IMR-90 (cell line): Measurements from ENCODE around the gene CACNG7. TPM values are rescaled to one million over a fixed set of nuclear protein-coding genes. Genes with fewer than 3 reads are reported as not detected.

Source experiments
- ATAC-seq: fragments of 200-7000 bp; cut with Tn5 transposase; 2 replicates; pipeline ENCODE4 v1.9.1; 2020; ENCODE audit warnings: low read depth, mild to moderate bottlenecking, moderate library complexity
- BruUV-seq: library from RNA; stranded (reverse); fragments of 400-500 nt; replicated peaks from 2 replicates; lab custom pipeline; 2021; lab: Mats Ljungman, UMichigan
- CTCF ChIA-PET: fragments of 300-600 bp; formaldehyde crosslinking; extraction: SDS; loops from one replicate; lab custom pipeline; 2021; ENCODE audit warnings: antibody characterized with exemption; lab: Yijun Ruan, JAX
- POLR2A ChIA-PET: fragments of 300-600 bp; sonication (Branson Sonifier 250); formaldehyde crosslinking; loops from one replicate; lab custom pipeline; 2022; ENCODE audit warnings: antibody characterized with exemption; ENCODE audit not compliant: unreplicated experiment; lab: Charles Lee
- DNase-seq: peaks from one replicate; pipeline ENCODE4 v3.0.0; 2013
- H2AFZ ChIP-seq: replicated peaks from 2 replicates; pipeline ENCODE3; 2013; ENCODE audit warnings: low read length, mild to moderate bottlenecking; ENCODE audit not compliant: poor library complexity
- H2AK5ac ChIP-seq: 2 replicates; pipeline ENCODE4 v1.6.1; 2013; ENCODE audit warnings: low read depth, low read length, inconsistent platforms
- H2AK9ac ChIP-seq: replicated peaks from 2 replicates; pipeline ENCODE3; 2013; ENCODE audit warnings: mild to moderate bottlenecking, low read depth, low read length, moderate library complexity; ENCODE audit not compliant: poor library complexity
- H2BK120ac ChIP-seq: 2 replicates; pipeline ENCODE4 v1.6.1; 2013; ENCODE audit warnings: low read depth, low read length, inconsistent platforms
- H2BK15ac ChIP-seq: 3 replicates; pipeline ENCODE4 v1.6.1; 2013; ENCODE audit warnings: low read depth, low read length, inconsistent platforms
- H2BK20ac ChIP-seq: 2 replicates; pipeline ENCODE4 v1.6.1; 2013; ENCODE audit warnings: low read depth, mild to moderate bottlenecking, inconsistent platforms, low read length, moderate library complexity
- H2BK5ac ChIP-seq: 2 replicates; pipeline ENCODE4 v1.6.1; 2013; ENCODE audit warnings: mild to moderate bottlenecking, low read depth, low read length, inconsistent platforms; ENCODE audit not compliant: poor library complexity, severe bottlenecking
- H3K14ac ChIP-seq: replicated peaks from 2 replicates; pipeline ENCODE4 v1.6.1; 2013; ENCODE audit warnings: low read depth, low read length, inconsistent platforms
- H3K18ac ChIP-seq: 2 replicates; pipeline ENCODE4 v1.6.1; 2013; ENCODE audit warnings: low read depth, low read length, control low read depth
- H3K23ac ChIP-seq: 2 replicates; pipeline ENCODE4 v1.6.1; 2013; ENCODE audit warnings: low read depth, low read length, inconsistent platforms
- H3K27ac ChIP-seq: 2 replicates; pipeline ENCODE4 v1.5.1; 2013; ENCODE audit warnings: mild to moderate bottlenecking, control low read depth, low read length; ENCODE audit not compliant: insufficient read depth
- H3K27me3 ChIP-seq: 2 replicates; pipeline ENCODE4 v1.6.1; 2013; ENCODE audit warnings: low read length; ENCODE audit not compliant: control insufficient read depth, insufficient read depth
- H3K36me3 ChIP-seq: 2 replicates; pipeline ENCODE4 v1.6.1; 2013; ENCODE audit warnings: low read length, mixed read lengths; ENCODE audit not compliant: control insufficient read depth, insufficient read depth
- H3K4ac ChIP-seq: 2 replicates; pipeline ENCODE4 v1.6.1; 2013; ENCODE audit warnings: low read depth, low read length, inconsistent platforms
- H3K4me1 ChIP-seq: 2 replicates; pipeline ENCODE4 v1.6.1; 2013; ENCODE audit warnings: low read length, mixed read lengths; ENCODE audit not compliant: control insufficient read depth, insufficient read depth
- H3K4me2 ChIP-seq: 2 replicates; pipeline ENCODE4 v1.6.1; 2013; ENCODE audit warnings: low read depth, mild to moderate bottlenecking, control low read depth, low read length, moderate library complexity
- H3K4me3 ChIP-seq: 2 replicates; pipeline ENCODE4 v1.5.1; 2013; ENCODE audit warnings: low read depth, mild to moderate bottlenecking, control low read depth, low read length, moderate library complexity; ENCODE audit not compliant: insufficient read depth
- H3K56ac ChIP-seq: 2 replicates; pipeline ENCODE4 v1.6.1; 2013; ENCODE audit warnings: low read length, inconsistent platforms; ENCODE audit not compliant: insufficient read depth; ENCODE audit errors: extremely low read depth
- H3K79me1 ChIP-seq, 2 experiments: 2 replicates each; pipeline ENCODE4 v1.6.1; 2013; ENCODE audit warnings: low read length in 2 of 2, inconsistent platforms in 1 of 2, low read depth in 1 of 2
- H3K9ac ChIP-seq: 2 replicates; pipeline ENCODE4 v1.6.1; 2013; ENCODE audit warnings: low read depth, low read length, control low read depth
- H3K9me1 ChIP-seq: 2 replicates; pipeline ENCODE4 v1.6.1; 2013; ENCODE audit warnings: low read length, inconsistent platforms; ENCODE audit not compliant: insufficient read depth
- H3K9me3 ChIP-seq: 2 replicates; pipeline ENCODE4 v1.6.1; 2013; ENCODE audit warnings: low read length; ENCODE audit not compliant: control insufficient read depth, insufficient read depth
- H4K20me1 ChIP-seq: 2 replicates; pipeline ENCODE4 v1.6.1; 2013; ENCODE audit warnings: low read length, inconsistent platforms; ENCODE audit not compliant: insufficient read depth
- H4K5ac ChIP-seq: 2 replicates; pipeline ENCODE4 v1.6.1; 2013; ENCODE audit warnings: mild to moderate bottlenecking, low read depth, low read length, control low read depth
- H4K8ac ChIP-seq, 2 experiments: 2 replicates each; pipeline ENCODE4 v1.6.1; 2013; ENCODE audit warnings: low read depth in 2 of 2, low read length in 2 of 2, control low read depth in 1 of 2, inconsistent platforms in 1 of 2
- H4K91ac ChIP-seq: 2 replicates; pipeline ENCODE4 v1.6.1; 2013; ENCODE audit warnings: low read depth, low read length, inconsistent platforms; ENCODE audit not compliant: insufficient read depth
- BHLHE40 ChIP-seq: fragments of 150-350 bp; IDR thresholded peaks from 2 replicates; pipeline ENCODE4 v1.6.1; 2016; ENCODE audit warnings: mild to moderate bottlenecking, low read depth, low read length
- CEBPB ChIP-seq: IDR thresholded peaks from 2 replicates; pipeline ENCODE4 v1.6.1; 2012; ENCODE audit warnings: low read depth, low read length, improper control_type of control experiment
- CHD1 ChIP-seq: IDR thresholded peaks from 2 replicates; pipeline ENCODE4 v1.6.1; 2012; ENCODE audit warnings: low read depth, low read length, improper control_type of control experiment
- FOS ChIP-seq: fragments of 150-350 bp; IDR thresholded peaks from 2 replicates; pipeline ENCODE4 v1.6.1; 2016; ENCODE audit warnings: low read depth, low read length
- MAFK ChIP-seq: IDR thresholded peaks from 2 replicates; pipeline ENCODE4 v1.6.1; 2012; ENCODE audit warnings: low read depth, low read length, improper control_type of control experiment
- MAZ ChIP-seq: IDR thresholded peaks from 2 replicates; pipeline ENCODE4 v1.6.1; 2012; ENCODE audit warnings: low read depth, mild to moderate bottlenecking, low read length, improper control_type of control experiment, moderate library complexity, borderline replicate concordance
- MXI1 ChIP-seq: IDR thresholded peaks from 2 replicates; pipeline ENCODE4 v1.6.1; 2012; ENCODE audit warnings: low read depth, mild to moderate bottlenecking, low read length, moderate library complexity, borderline replicate concordance
- NFE2L2 ChIP-seq: fragments of 150-350 bp; IDR thresholded peaks from 2 replicates; pipeline ENCODE4 v1.6.1; 2016; ENCODE audit warnings: low read depth, mild to moderate bottlenecking, low read length
- POLR2A ChIP-seq: IDR thresholded peaks from 2 replicates; pipeline ENCODE4 v1.6.1; 2012; ENCODE audit warnings: mild to moderate bottlenecking, low read depth, low read length
- RAD21 ChIP-seq: IDR thresholded peaks from 2 replicates; pipeline ENCODE4 v1.6.1; 2012; ENCODE audit warnings: low read length, improper control_type of control experiment
- RCOR1 ChIP-seq: IDR thresholded peaks from 2 replicates; pipeline ENCODE4 v1.6.1; 2012; ENCODE audit warnings: mild to moderate bottlenecking, low read length, improper control_type of control experiment; ENCODE audit not compliant: insufficient replicate concordance
- RFX5 ChIP-seq: IDR thresholded peaks from 2 replicates; pipeline ENCODE4 v1.8.0; 2012; ENCODE audit warnings: low read depth, mild to moderate bottlenecking, low read length, moderate library complexity
- SMC3 ChIP-seq: fragments of 150-350 bp; IDR thresholded peaks from 2 replicates; pipeline ENCODE4 v1.6.1; 2016; ENCODE audit warnings: low read depth, mild to moderate bottlenecking, antibody characterized with exemption, low read length, moderate library complexity
- WGBS, 2 experiments: methylation state at CpG; one replicate each; pipeline versions ENCODE4 v1.1.5 to v1.1.7; 2013; ENCODE audit warnings: missing lambda C conversion rate in 2 of 2; ENCODE audit not compliant: insufficient read length in 1 of 2; ENCODE audit errors: extremely low coverage in 2 of 2; 5-methylcytosine and 5-hydroxymethylcytosine counted together
- dilution Hi-C: fragments of 300-500 bp; cut with HindIII; formaldehyde crosslinking; loops from one replicate; pipeline ENCODE4 v1.14.3; 2018; ENCODE audit warnings: low sequenced_read_pairs; ENCODE audit not compliant: unreplicated experiment
- in situ Hi-C: fragments of 300-500 bp; cut with MboI; formaldehyde crosslinking; loops from 3 replicates; pipeline ENCODE4 v1.14.3; 2019; ENCODE audit warnings: low sequenced_read_pairs, inconsistent platforms, mixed read lengths
- intact Hi-C: fragments of 100-400 bp; cut with micrococcal nuclease; formaldehyde crosslinking; loops from 2 replicates; pipeline ENCODE4 v1.10.0; 2022
- polyA plus RNA-seq, 3 experiments: library from polyadenylated mRNA; depleted of rRNA; stranded (reverse); fragments of >200 nt; gene quantifications; 2 replicates each; pipeline ENCODE4 v1.2.3, GENCODE V29; 2012; ENCODE audit warnings: low replicate concordance in 1 of 3
- total RNA-seq: library from RNA; depleted of rRNA; stranded (reverse); fragments of >200 nt; gene quantifications from 2 replicates; pipeline ENCODE4 v1.2.3, GENCODE V29; 2012
- TF ChIP-seq, protein P1 (sequence below): fragments of 150-350 bp; IDR thresholded peaks from 2 replicates; pipeline ENCODE4 v1.6.1; 2017; ENCODE audit warnings: mild to moderate bottlenecking, antibody characterized with exemption, low read length, low read depth
- TF ChIP-seq, protein P2 (sequence below): conservative IDR thresholded peaks from 2 replicates; pipeline ENCODE4 v1.5.1; 2012; ENCODE audit warnings: mild to moderate bottlenecking, low read depth, low read length, improper control_type of control experiment

Gene CACNG7
- total and polyA plus RNA-seq, 2 of the 4 experiments (the other 2 are of a cell fraction): 0.36 to 6.7 TPM

DNA sequence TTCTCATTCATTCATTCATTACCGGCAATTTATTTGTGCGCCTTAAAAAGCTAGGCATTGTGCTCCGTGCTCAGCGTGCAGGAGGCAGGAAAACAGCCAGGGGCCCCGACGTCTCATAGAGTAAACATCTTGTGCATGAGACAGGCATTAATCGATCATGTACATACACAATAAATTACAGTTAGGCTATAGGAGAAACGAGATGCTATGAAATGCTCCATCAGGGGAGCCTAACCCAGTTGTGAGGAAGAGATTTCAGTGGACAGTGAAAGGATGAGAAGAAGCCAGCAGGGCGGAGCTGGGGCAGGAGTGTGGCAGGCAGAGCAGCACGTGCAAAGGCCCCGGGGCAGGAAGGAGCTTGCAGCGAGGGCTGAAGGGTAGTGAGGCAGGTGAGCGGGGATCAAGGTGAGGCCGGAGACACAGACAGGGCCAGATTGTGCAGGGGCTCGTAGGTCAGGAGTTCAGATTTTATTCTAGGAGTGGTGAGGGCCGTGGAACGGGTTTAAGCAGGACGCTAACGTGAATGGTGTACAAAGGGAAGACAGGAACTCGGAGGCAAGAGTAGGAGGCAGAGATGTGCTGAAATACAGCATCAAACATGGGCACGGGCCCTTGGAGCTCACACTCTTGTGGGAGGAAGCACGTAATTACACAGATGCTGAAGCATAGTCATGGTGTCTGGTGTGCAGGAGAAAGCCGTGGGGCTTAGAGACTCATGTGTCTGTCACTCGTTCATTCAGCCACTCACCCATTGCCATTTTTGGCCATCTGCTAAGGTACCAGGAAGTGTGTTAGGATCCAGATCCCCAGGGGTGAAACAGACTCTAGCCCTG lies 74.6 kb downstream of the CACNG7 start (continued):
- TF ChIP-seq RAD21: no peak

DNA sequence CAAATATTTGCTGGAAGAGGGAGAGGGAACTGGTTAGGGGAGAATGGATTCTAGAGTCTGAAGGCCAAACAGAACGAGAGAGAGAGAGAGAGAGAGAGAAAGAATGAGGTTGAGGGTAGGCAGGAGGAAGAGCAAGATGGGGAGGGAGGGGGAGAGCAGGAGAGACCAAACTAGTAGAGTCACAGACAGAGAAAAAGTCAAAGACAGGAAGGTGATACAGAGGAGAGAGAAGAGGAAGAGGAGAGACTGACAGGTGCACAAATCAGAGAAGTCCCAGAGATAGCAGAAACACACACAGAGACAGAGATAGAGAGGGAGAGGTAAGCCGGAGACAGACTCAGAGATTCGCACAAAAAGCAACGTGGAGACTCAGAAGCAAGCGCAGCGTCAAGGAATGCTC lies 76.8 kb downstream of the CACNG7 start:
- H3K9me1 ChIP-seq: no peaks in the 10 kb centered on the region
- H4K8ac ChIP-seq: no peak overlapping the region
- in situ Hi-C loops (no loop called here), dilution Hi-C loops (no loop called here), intact Hi-C loops (no loop called here)
- no CpG with 5 or more reads among the region's 6 CpGs for WGBS, 2 experiments
- no peaks in the 10 kb centered on the region for H3K9me3 ChIP-seq
- TF ChIP-seq SMC3: no peak
- TF ChIP-seq, protein P1, sequence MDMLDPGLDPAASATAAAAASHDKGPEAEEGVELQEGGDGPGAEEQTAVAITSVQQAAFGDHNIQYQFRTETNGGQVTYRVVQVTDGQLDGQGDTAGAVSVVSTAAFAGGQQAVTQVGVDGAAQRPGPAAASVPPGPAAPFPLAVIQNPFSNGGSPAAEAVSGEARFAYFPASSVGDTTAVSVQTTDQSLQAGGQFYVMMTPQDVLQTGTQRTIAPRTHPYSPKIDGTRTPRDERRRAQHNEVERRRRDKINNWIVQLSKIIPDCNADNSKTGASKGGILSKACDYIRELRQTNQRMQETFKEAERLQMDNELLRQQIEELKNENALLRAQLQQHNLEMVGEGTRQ: no peak
- TF ChIP-seq RAD21: no peak
- no peak for TF ChIP-seq CEBPB
- no peak for TF ChIP-seq MAFK
- TF ChIP-seq RFX5: no peak
- TF ChIP-seq MXI1: no peak
- TF ChIP-seq, protein P2, sequence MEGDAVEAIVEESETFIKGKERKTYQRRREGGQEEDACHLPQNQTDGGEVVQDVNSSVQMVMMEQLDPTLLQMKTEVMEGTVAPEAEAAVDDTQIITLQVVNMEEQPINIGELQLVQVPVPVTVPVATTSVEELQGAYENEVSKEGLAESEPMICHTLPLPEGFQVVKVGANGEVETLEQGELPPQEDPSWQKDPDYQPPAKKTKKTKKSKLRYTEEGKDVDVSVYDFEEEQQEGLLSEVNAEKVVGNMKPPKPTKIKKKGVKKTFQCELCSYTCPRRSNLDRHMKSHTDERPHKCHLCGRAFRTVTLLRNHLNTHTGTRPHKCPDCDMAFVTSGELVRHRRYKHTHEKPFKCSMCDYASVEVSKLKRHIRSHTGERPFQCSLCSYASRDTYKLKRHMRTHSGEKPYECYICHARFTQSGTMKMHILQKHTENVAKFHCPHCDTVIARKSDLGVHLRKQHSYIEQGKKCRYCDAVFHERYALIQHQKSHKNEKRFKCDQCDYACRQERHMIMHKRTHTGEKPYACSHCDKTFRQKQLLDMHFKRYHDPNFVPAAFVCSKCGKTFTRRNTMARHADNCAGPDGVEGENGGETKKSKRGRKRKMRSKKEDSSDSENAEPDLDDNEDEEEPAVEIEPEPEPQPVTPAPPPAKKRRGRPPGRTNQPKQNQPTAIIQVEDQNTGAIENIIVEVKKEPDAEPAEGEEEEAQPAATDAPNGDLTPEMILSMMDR: no peak
- no peak for TF ChIP-seq POLR2A
- TF ChIP-seq RCOR1: no peak
- no peak for TF ChIP-seq BHLHE40
- TF ChIP-seq MAZ: no peak
- no peak for TF ChIP-seq FOS
- no peak for TF ChIP-seq CHD1
- no peak for TF ChIP-seq NFE2L2
- H2AK5ac ChIP-seq: no peak overlapping the region
- H2BK20ac ChIP-seq: no peak overlapping the region
- H3K27ac ChIP-seq: no peak overlapping the region
- H3K79me1 ChIP-seq: no peaks in the 10 kb centered on the region
- no peak overlapping the region for H3K14ac ChIP-seq
- no peak overlapping the region for H2BK15ac ChIP-seq
- H4K5ac ChIP-seq: no peak overlapping the region
- no peaks in the 10 kb centered on the region for H3K4me1 ChIP-seq
- no TSS peak for BruUV-seq
- no peak for DNase-seq
- ChIA-PET POLR2A (no interaction called here), CTCF (no interaction called here)
- no peak overlapping the region for H3K56ac ChIP-seq
- H3K27me3 ChIP-seq: peaks cover 15% of the 10 kb centered on the region; the same call in 1 of the 2 replicates
- H3K18ac ChIP-seq: no peak overlapping the region
- H3K4me2 ChIP-seq: no peak overlapping the region
- no peak for ATAC-seq
- H3K23ac ChIP-seq: no peak overlapping the region
- H4K91ac ChIP-seq: no peak overlapping the region
- H2AFZ ChIP-seq: no peak overlapping the region
- no peaks in the 10 kb centered on the region for H3K36me3 ChIP-seq
- no peak overlapping the region for H2BK5ac ChIP-seq
- H3K4me3 ChIP-seq: no peak overlapping the region
- no peak overlapping the region for H3K4ac ChIP-seq
- no peak overlapping the region for H2BK120ac ChIP-seq
- no peak overlapping the region for H3K9ac ChIP-seq
- H2AK9ac ChIP-seq: no peak overlapping the region
- H4K20me1 ChIP-seq: no peaks in the 10 kb centered on the region
